Astrocyte (in vitro differentiated cells and primary cell): ENCODE measurements around the gene HENMT1.

ENCODE experiments used
- EZH2 ChIP-seq: IDR thresholded peaks from 2 replicates; pipeline ENCODE4 v1.6.1; 2012; ENCODE audit warnings: mild to moderate bottlenecking, low read length, inconsistent platforms; ENCODE audit not compliant: insufficient read depth
- TF ChIP-seq, protein P1 (sequence below): IDR thresholded peaks from 2 replicates; pipeline ENCODE4 v1.5.1; 2011; ENCODE audit warnings: low read depth, mild to moderate bottlenecking, inconsistent platforms, low read length, moderate library complexity; ENCODE audit not compliant: insufficient read depth

DNA sequence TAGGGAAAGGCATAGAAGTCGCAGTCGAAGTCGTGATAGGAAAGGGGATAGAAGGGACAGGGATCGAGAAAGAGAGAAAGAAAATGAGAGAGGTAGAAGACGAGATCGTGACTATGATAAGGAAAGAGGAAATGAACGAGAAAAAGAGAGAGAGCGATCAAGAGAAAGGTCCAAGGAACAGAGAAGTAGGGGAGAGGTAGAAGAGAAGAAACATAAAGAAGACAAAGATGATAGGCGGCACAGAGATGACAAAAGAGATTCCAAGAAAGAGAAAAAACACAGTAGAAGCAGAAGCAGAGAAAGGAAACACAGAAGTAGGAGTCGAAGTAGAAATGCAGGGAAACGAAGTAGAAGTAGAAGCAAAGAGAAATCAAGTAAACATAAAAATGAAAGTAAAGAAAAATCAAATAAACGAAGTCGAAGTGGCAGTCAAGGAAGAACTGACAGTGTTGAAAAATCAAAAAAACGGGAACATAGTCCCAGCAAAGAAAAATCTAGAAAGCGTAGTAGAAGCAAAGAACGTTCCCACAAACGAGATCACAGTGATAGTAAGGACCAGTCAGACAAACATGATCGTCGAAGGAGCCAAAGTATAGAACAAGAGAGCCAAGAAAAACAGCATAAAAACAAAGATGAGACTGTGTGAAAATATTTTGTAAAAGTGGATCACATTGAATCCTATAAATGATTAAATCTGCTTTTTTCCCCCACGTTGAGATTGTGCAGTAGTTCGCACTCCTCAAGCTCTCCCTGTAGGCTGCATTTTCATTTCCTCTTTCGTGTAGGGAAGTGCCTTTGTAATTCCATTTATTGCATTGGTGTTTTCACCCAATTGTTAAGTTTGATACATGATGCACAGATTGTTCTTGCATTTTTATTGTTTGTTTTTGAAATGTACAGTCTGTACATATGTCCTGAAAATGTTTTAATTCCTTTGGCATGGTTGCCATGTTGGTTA lies 38.8 kb upstream of the HENMT1 start:
- TF ChIP-seq, protein P1, sequence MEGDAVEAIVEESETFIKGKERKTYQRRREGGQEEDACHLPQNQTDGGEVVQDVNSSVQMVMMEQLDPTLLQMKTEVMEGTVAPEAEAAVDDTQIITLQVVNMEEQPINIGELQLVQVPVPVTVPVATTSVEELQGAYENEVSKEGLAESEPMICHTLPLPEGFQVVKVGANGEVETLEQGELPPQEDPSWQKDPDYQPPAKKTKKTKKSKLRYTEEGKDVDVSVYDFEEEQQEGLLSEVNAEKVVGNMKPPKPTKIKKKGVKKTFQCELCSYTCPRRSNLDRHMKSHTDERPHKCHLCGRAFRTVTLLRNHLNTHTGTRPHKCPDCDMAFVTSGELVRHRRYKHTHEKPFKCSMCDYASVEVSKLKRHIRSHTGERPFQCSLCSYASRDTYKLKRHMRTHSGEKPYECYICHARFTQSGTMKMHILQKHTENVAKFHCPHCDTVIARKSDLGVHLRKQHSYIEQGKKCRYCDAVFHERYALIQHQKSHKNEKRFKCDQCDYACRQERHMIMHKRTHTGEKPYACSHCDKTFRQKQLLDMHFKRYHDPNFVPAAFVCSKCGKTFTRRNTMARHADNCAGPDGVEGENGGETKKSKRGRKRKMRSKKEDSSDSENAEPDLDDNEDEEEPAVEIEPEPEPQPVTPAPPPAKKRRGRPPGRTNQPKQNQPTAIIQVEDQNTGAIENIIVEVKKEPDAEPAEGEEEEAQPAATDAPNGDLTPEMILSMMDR = no peak
- no peak for TF ChIP-seq EZH2
